Nephron (organoid): ENCODE data around the gene ERO1B.
A peak's percentile ranks its signal among the peaks of the same experiment; 100 is the strongest.
"Not testable (repeated sequence)": the region's sequence is repeated elsewhere in the genome, so short reads cannot be mapped to it uniquely, and the experiment has no call there.

Experiments used
- H3K27ac Mint-ChIP-seq, 3 experiments: 2 replicates each; pipeline ENCODE4 v1.8.0; 2020; ENCODE audit warnings: mixed read lengths in 3 of 3, mild to moderate bottlenecking in 2 of 3, moderate library complexity in 1 of 3
- H3K27me3 Mint-ChIP-seq: 2 replicates; pipeline ENCODE4 v1.8.0; 2021; ENCODE audit warnings: low read depth, mild to moderate bottlenecking, moderate library complexity, mixed read lengths
- H3K36me3 Mint-ChIP-seq: 2 replicates; pipeline ENCODE4 v1.8.0; 2020; ENCODE audit warnings: low read depth, mixed read lengths
- H3K4me1 Mint-ChIP-seq: 2 replicates; pipeline ENCODE4 v1.8.0; 2020; ENCODE audit warnings: mixed read lengths
- H3K4me3 Mint-ChIP-seq, 3 experiments: 2 replicates each; pipeline ENCODE4 v1.8.0; 2020; ENCODE audit warnings: mild to moderate bottlenecking in 3 of 3, mixed read lengths in 3 of 3, moderate library complexity in 2 of 3
- H3K9me3 Mint-ChIP-seq: 2 replicates; pipeline ENCODE4 v1.8.0; 2020; ENCODE audit warnings: mixed read lengths
- CTCF ChIP-seq, 3 experiments: fragments of 200-600 bp; sonication (generic); IDR thresholded peaks; one replicate each; pipeline ENCODE4 v1.5.0; 2021; ENCODE audit warnings: antibody characterized with exemption in 3 of 3; ENCODE audit not compliant: unreplicated experiment in 3 of 3

ERO1B gene

GRCh38 chr1:236281654-236282424 is at the start of gene ERO1B:
ERO1B (minus strand) TSS chr1:236281958; CDS start chr1:236281783, 175 bp downstream.
- Mint-ChIP-seq H3K36me3 (no peaks in the 10 kb centered on the region), H3K9me3 (no peaks in the 10 kb centered on the region), H3K4me3 (peak within 1 kb of the TSS; percentile 82 to 88 (median 83)), H3K4me1 (peaks cover 7% of the 10 kb centered on the region), H3K27me3 (peaks cover 49% of the 10 kb centered on the region), H3K27ac (no peak within 1 kb of the TSS)
- no peak for TF ChIP-seq CTCF (IDR thresholded peaks at IDR 0.05; ENCODE audit: unreplicated experiment in 3 of 3)

GRCh38 chr1:236331412-236331811 is 49.7 kb upstream of the ERO1B start:
- not testable (repeated sequence) for H3K27ac Mint-ChIP-seq, H3K36me3 Mint-ChIP-seq, H3K9me3 Mint-ChIP-seq, H3K4me1 Mint-ChIP-seq, H3K27me3 Mint-ChIP-seq, H3K4me3 Mint-ChIP-seq

GRCh38 chr1:236326432-236326831 is 44.7 kb upstream of the ERO1B start:
- peaks cover 21% of the 10 kb centered on the region for H3K9me3 Mint-ChIP-seq
- no peak for TF ChIP-seq CTCF (IDR thresholded peaks at IDR 0.05; ENCODE audit: unreplicated experiment in 3 of 3)
- peaks cover 4% of the 10 kb centered on the region for H3K36me3 Mint-ChIP-seq
- H3K4me3 Mint-ChIP-seq: no peak overlapping the region
- no peaks in the 10 kb centered on the region for H3K4me1 Mint-ChIP-seq
- peaks cover 4% of the 10 kb centered on the region for H3K27me3 Mint-ChIP-seq
- no peak overlapping the region for H3K27ac Mint-ChIP-seq

- no peak for TF ChIP-seq CTCF (IDR thresholded peaks at IDR 0.05; ENCODE audit: unreplicated experiment in 3 of 3)
- Mint-ChIP-seq H3K27me3 (peaks cover 4% of the 10 kb centered on the region), H3K27ac (no peak overlapping the region), H3K4me3 (no peak overlapping the region), H3K36me3 (peaks cover 10% of the 10 kb centered on the region), H3K4me1 (no peaks in the 10 kb centered on the region), H3K9me3 (peaks cover 29% of the 10 kb centered on the region)
Observed at GRCh38 chr1:236325567-236325966, 43.8 kb upstream of the ERO1B start.

GRCh38 chr1:236323819-236324411 is 42.2 kb upstream of the ERO1B start:
- no peak for TF ChIP-seq CTCF (IDR thresholded peaks at IDR 0.05; ENCODE audit: unreplicated experiment in 3 of 3)
- Mint-ChIP-seq H3K4me1 (no peaks in the 10 kb centered on the region), H3K27me3 (peaks cover 9% of the 10 kb centered on the region), H3K9me3 (peaks cover 31% of the 10 kb centered on the region), H3K4me3 (no peak overlapping the region), H3K36me3 (peaks cover 10% of the 10 kb centered on the region), H3K27ac (no peak overlapping the region)

GRCh38 chr1:236322566-236323409 is 41.0 kb upstream of the ERO1B start:
- H3K4me3 Mint-ChIP-seq: no peak overlapping the region
- no peak for TF ChIP-seq CTCF (IDR thresholded peaks at IDR 0.05; ENCODE audit: unreplicated experiment in 3 of 3)
- peaks cover 10% of the 10 kb centered on the region for H3K36me3 Mint-ChIP-seq
- no peaks in the 10 kb centered on the region for H3K4me1 Mint-ChIP-seq
- no peak overlapping the region for H3K27ac Mint-ChIP-seq
- H3K9me3 Mint-ChIP-seq: peaks cover 31% of the 10 kb centered on the region
- peaks cover 9% of the 10 kb centered on the region for H3K27me3 Mint-ChIP-seq
